IPS-NIHi7 (cell line): ENCODE data around the gene ZNF280C.
"Not testable (repeated sequence)": the region's sequence is repeated elsewhere in the genome, so short reads cannot be mapped to it uniquely, and the experiment has no call there.

ENCODE experiments used
- DNase-seq: peaks from one replicate; pipeline ENCODE4 v3.0.0; 2012; ENCODE audit warnings: mixed read lengths; ENCODE audit errors: extremely low spot score

ZNF280C gene, protein sequence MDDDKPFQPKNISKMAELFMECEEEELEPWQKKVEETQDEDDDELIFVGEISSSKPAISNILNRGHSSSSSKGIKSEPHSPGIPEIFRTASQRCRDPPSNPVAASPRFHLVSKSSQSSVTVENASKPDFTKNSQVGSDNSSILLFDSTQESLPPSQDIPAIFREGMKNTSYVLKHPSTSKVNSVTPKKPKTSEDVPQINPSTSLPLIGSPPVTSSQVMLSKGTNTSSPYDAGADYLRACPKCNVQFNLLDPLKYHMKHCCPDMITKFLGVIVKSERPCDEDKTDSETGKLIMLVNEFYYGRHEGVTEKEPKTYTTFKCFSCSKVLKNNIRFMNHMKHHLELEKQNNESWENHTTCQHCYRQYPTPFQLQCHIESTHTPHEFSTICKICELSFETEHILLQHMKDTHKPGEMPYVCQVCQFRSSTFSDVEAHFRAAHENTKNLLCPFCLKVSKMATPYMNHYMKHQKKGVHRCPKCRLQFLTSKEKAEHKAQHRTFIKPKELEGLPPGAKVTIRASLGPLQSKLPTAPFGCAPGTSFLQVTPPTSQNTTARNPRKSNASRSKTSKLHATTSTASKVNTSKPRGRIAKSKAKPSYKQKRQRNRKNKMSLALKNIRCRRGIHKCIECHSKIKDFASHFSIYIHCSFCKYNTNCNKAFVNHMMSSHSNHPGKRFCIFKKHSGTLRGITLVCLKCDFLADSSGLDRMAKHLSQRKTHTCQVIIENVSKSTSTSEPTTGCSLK

DNA sequence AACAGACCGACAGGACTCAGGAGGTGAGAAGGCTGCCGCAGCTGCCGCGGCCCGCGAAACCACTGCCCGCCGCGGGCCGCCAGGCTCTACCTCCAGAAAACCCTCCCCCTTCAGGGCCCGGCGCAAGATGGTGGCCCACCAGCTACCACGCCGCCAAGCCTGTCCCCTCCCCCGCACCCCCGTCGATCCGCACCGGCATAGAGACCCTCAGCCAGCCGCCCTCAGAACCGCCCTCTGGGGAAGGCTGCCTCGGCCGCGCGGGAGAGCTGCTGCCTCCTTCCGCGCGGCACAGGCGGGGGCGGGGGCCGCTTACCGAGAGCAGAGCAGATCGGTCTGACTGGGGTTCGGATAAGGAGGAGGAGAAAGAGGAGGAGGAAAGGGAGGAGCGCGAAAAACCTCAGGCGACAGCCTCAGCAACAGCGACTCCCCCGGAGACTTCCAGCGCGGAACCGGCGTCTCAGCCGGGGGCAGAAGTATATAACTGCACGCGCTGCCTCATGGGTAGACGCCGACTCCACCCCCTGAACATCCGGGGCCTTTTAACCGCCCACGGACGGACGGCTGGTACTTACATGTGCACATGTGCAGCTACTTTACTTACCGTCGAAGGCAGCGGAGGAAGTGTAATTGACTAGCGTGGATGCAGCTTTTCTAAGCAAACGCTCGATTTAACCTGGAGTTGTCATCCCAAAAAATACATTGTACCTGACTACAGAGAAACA, at the start of gene ZNF280C:
TSS of gene ZNF280C (minus strand) at position 451 of the 722 bp plus-strand sequence. CDS start 8,450 bp downstream, outside the sequence.
- DNase-seq = peak; percentile 97

DNA sequence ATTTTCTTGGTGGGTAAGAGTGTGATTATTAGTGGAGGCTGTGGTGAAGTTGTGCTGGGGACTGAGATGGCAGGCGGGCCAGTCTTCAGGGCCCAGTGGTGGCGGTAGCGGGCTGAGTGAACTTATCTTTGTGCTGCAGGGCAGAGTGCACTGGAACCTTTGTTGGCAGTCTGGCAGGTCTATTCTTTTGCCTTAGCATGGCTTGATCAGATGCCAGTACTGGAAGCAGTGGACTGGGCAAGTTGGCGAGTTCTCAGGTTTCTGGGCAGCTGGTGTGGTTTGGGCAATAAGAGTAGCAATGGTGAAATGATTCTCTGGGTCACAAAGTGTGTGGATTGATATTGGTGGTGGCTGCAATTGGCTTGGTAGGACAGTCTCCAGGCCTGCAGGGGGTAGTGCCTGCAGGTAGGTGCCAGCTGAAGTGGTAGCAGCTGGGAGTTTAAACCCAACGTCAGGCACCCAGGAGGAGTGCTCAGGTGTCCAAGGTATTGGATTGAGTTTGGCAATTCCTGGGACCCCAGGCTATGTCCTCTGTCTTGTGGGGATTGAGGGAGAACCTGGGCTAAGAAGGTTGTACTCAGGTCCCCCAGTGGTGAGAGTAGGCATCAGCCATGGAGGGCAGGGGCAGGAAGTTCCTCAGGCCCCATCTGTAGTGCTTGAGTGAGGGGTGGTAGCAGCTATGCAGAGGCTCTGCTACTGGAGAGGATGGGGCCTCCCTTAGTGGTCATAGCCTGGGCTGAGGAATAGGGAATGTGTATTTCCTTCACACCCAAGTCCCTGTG, 36.1 kb upstream of the ZNF280C start:
- peak; percentile 28 for DNase-seq

DNA sequence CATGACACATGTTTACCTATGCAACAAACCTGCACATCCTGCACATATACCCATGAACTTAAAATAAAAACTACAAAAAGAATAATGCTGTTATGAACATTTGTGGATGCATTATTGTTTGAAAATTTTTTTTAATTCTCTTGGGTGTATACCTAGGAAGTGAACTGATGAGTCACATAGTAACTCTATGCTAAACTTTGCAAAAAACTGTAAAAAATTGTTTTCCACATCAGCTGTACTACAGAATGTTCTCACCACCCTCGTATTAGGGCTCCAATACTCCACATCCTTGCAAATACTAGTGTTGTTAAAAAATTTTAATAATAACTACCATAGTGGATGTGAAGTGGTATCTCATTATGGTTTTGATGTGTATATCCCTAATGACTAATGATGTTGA, 33.3 kb upstream of the ZNF280C start:
- no peak for DNase-seq

DNA sequence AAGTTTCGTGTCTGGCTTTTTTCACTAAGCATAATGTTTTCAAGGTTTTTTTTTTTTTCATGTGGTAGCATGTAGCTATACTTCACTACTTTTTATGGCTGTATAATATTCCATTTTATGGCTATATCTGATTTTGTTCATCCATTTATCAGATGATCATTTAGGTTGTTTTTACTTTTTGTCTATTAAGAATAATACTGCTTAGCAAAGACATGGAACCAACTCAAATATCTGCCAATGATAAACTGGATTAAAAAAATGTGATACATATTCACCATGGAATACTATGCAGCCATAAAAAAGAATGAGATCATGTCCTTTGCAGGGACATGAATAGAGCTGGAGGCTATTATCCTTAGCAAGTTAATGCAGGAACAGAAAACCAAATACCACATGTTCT, 32.7 kb upstream of the ZNF280C start:
- no peak for DNase-seq

DNA sequence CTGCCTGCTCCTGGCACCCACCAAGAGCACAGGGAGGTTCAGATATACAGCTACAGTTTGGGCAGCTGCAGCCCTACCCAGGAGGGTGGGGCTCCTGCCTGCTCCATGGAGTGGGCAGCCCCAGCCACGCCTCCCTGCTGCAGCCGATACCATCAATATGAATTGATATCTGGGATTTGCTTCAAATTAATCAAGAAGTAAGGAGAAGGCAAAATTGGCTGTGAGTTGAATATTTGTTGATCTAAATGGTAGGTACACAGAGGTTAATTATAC, 31.2 kb upstream of the ZNF280C start:
- DNase-seq = no peak

DNA sequence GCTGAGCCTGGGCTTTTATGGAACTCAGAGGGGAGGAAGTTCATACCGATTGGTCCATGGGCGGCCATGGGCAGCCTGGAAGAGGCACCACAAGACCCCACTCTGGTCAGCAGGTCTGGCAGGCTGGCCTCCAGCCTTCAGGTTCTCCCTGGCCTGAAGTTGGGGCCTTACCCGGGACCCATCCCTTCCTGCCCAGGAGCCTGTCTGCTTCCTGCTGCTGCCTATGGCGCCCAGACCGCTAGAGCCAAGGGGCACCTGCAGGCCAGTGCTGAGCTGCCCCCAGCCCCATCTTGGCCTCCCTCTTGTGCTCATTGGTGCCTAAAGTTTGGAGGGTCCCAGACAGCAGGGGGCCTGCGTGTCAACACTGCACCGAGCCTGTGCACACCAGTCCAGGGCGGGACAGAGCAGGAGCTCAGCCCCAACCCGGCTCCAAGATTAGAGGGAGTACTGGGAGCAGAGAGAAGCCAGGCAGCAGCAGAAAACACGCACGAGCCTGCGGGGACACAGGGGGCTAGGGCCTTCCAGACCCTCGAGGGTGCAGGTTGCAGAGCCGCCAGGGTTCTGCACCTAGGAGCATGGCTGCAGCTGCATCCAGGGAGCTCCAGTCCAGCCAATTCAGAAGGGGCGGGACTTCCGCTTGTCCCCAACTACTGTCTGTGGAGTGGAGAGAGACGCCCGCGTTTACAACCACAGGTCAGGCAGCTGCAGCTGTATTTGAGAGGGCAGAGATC, 30.7 kb upstream of the ZNF280C start:
- DNase-seq = no peak

DNA sequence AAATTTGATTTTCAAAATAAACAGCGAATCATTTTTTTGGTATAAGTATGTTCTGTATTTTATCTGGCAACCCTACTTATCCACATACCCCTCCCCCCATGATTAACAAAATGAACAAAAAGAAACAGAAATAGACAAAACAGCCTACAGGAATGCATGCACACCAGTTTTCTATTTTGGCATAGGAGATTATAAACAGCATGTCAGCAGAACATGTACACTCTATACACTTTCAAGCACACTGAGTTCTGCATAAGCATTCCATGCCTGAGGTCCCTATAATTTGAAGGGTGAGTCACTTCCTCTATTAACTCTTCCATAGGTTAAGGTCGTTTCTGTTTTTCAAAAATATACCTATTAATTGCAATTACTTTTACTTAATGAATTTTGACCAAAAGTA, 28.0 kb upstream of the ZNF280C start:
- no peak for DNase-seq

DNA sequence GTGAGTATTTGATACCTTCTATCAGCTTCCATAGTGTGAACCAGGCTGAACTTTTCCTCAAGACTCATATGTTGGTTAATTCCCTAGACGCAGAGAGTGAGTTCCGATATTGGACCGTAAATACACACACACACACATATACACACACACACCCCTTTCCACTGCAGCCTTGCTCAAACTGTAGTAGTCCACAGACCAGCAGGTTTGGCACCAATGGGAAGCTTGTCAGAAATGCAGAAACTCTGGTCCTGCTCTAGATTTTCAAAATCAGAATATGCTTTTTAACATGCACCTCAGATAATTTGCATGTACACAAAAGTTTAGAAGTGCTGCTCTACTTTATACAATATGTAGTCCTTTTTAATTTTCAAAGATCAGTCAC, 27.6 kb upstream of the ZNF280C start:
- DNase-seq = no peak

DNA sequence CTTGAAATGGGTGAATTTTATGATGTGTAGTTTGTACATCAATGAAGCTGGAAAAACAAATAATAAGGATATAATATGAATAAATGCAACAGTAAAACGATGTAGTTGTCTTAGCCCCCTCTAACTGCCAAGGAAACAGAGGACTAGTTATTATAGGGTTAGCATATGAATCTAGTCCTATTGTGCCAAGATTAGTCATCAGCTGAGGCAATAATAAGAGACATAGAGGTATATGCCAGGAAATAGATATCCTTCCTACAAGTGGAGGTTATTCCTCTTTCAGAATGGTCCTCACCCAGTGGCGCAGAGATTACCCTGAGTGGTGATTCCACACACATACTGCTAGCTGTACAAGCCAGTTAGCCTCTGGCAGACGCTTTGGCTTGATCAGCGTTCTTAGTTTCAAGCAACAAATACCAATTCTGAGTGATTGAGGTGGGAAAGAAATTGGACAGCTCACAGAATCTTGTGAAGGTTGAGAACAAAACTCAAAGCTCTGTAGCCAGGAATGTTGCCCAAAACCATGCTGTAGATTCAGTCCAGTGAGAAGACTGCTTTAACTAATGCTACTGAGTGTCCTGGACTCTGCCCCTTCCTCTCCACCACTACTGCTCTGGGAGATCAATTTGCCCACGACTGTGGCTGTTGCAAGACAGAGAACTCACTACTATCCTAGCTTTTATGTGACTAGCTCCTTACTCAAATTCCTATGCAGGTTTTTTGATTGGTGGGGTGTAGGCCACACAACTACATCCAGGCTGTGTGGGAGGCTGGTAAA, 27.0 kb upstream of the ZNF280C start:
- DNase-seq = no peak

DNA sequence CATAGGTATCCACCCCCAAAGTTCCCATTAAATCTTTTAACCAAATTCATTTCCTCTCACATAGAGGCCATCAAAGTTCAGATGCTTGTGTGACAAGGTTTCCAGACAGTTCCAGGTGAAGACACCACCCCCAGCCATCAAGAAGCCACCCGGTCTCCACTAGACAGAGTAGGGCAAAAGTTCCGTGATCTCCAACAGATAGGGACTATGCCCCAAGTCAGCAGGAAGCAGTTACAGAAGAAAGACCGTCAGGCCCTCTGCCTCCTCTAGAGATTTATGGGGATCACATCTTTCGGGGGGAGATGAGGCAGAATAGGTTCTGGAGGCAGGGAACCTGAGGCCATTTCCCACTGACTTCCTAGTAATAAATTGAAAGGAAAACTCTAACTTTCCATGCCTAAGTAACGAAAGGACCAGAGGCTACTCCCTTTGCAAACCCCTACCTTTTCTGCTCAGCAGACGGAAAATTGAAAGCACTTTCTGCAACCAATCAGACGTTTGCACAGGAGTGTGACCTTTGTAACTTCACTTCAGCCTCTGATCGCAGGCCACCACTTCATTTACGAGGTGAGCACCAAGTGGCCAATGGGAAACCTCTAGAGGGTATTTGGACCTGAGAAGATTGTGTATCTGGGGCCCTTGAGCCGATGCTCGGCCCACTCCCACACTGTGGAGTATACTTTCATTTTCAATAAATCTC, 18.5 kb upstream of the ZNF280C start:
- no peak for DNase-seq

DNA sequence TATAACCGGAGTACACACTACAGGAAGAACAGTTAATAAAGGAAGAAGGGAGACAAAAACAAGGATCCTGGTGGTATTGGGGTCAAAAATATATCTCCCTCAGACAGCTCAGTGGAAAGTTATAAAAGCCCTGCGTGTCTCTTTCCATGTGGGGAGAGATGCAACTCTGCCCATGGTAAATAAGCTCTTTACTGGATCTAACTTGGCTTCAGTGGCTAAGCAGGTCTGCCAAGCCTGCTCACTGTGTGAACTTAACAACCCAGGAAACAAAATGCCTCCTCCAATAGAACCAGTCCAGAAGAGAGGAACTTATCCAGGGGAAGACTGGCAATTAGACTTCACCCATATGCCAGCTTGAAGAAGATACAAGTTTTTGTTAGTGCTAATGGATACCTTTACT, 17.0 kb upstream of the ZNF280C start:
- no peak for DNase-seq

DNA sequence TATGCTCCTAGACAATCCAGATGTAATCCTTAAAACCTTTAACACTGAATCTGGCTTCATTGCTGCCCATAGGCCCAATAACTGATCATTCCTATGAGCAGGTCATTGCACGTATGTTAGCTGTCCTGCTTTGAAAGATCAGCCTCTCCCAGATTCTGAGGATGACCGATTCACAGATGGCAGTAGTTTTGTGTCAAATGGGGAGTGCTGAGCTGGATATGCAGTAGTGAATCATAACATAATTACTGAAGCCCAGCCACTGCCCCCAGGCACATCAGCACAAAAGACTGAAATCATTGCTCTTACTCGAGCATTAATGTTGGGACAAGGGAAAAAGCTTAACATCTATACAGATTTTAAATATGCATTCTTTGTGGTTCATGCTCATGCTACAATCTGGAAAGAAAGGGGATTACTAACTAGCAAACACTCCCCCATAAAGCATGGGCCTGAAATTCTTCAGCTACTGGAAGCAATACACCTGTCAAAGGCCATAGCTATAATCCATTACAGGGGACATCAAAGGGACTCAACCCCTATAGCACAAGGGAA, 16.4 kb upstream of the ZNF280C start:
- no peak for DNase-seq

DNA sequence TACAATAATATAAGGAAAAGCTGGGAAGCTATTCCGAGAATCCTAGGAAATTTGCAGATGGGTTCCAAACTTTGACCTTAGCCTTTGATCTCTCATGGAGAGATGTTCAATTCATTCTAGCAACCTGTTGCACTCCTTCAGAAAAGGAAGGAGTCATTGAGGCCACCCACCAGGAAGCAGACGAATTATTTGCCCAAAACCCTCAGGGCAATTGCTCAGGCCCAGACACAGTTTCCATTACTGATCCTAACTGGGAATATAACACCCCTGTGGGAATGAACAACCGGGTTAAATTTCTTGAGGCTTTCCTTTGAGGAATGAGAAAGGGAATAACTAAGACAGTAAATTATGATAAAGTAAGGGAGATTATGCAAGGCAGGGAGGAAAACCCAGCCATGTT, 13.5 kb upstream of the ZNF280C start:
- DNase-seq = no peak

DNA sequence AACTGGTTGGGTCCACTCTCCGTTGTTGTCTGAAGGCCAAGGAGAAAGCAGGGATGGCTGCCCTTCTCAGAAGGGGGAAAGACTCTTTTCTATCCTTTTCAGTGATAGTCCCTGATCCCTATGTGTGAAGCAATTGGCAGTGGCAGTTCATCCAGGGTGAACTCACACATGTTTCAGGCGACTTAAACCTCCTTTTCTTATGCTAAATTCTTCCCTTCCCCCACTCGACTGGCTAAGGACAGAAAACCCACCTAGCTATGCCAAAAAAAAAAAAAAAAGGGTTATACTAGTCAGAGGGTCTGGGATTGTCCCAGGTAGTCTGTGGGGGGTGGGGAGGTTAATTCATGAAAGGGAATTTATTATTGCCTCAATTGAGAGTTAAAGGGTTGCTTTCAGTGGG, 12.2 kb upstream of the ZNF280C start:
- peak; percentile 31 for DNase-seq

DNA sequence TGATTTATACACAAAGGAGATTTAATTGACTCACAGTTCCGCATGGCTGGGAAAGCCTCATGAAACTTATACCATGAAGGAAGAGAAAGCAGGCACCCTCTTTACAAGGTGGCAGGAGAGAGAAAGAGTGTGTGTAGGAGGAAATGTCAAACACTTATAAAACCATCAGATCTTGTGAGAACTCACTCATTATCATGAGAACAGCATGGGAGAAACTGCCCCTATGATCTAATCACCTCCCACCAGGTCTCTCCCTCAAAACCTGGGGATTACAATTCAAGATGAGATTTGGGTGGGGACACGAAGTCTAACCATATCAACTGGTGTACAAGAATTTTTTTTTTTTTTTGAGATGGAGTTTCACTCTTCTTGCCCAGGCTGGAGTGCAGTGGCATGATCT, 3.6 kb upstream of the ZNF280C start:
- DNase-seq = not testable (repeated sequence)

DNA sequence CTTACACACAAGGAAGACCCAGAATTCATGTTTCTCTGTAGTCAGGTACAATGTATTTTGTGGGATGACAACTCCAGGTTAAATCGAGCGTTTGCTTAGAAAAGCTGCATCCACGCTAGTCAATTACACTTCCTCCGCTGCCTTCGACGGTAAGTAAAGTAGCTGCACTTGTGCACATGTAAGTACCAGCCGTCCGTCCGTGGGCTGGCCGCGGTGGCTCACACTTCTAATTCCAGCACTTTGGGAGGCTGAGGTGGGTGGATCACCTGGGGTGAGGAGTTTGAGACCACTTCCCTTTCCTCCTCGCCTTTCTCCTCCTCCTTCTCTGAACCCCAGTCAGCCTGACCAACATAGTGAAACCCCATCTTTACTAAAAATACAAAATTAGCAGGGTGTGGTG, 692 bp upstream of the ZNF280C start:
- not testable (repeated sequence) for DNase-seq

DNA sequence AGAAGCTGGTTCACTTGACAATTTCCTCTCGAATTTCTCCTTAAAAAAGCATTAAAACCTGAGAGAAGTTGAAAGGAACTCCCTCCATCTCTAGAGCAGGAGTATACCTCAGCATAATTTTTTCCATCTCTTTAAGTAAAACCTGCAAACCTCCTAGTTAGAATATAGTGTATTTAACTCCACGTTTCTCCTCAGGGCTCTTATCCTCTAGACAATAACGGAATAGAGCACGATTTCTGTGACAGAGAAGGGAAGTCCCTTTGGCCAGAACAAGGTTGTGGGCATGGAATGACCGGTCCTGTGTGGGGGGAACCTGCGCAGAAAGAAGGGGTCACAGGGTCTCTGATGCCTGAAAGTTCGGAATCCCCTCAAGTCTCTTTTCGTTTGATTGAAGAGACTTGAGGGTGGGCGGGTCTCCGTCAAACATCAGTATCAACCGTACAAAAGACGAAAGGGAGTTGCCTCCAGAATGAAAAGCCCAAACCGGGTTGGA, 697 bp downstream of the ZNF280C start:
- DNase-seq = no peak

DNA sequence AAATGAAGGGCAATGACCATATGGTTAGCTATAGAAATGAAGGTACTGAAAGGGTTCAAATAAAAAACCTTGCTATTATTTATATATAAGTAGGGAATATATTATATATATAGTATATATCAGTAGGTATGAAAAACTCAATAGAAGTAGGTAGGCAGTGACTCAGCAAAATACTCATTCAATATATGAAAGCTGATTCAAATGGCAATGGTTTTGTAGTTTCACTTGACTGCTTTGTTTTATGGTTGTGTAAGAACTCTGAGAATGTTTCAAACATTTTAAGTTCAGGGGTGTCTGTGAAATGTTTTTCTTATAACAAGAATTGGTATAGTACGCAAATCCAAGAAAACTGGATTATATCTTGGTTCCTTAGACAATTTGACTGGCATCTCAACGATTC, 4.1 kb downstream of the ZNF280C start:
- no peak for DNase-seq

DNA sequence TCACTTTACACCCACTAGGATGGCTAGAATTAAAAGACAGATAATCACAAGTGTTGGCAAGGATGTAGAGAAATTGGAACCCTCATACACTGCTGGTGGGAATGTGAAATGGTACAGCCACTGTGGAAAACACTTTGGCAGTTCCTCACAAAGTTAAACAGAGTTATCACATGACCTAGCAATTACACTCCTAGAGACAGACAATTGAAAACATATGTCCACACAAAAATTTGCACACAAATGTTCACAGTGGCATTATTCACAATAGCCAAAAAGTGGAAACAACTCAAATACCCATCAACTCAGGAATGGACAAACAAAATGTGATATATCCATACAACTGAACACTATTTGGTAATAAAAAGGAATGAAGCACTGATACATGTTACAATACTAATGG, 5.7 kb downstream of the ZNF280C start:
- DNase-seq = no peak
